H9 (cell line): ENCODE measurements around the gene RBSN. TPM values are rescaled to one million over a fixed set of nuclear protein-coding genes. Genes with fewer than 3 reads are reported as not detected.

Source experiments
- DNase-seq: peaks from one replicate; pipeline ENCODE4 v3.0.0-alpha.2; 2017
- H2AFZ ChIP-seq: one replicate; pipeline ENCODE4 v1.6.1; 2013; ENCODE audit warnings: mild to moderate bottlenecking, low read length, control low read depth, moderate library complexity
- H2AK5ac ChIP-seq: 2 replicates; pipeline ENCODE4 v1.6.1; 2013; ENCODE audit warnings: low read length, control low read depth, mixed read lengths; ENCODE audit not compliant: insufficient read length
- H2BK120ac ChIP-seq: one replicate; pipeline ENCODE4 v1.6.1; 2013; ENCODE audit warnings: low read depth, mild to moderate bottlenecking, low read length, control low read depth, inconsistent platforms; ENCODE audit not compliant: poor library complexity, severe bottlenecking
- H2BK12ac ChIP-seq: 2 replicates; pipeline ENCODE4 v1.6.1; 2013; ENCODE audit warnings: low read length, control low read depth, mixed read lengths, low read depth; ENCODE audit not compliant: insufficient read length
- H2BK15ac ChIP-seq: 2 replicates; pipeline ENCODE4 v1.6.1; 2013; ENCODE audit warnings: low read depth, low read length, control low read depth
- H2BK20ac ChIP-seq: one replicate; pipeline ENCODE4 v1.6.1; 2013; ENCODE audit warnings: low read depth, mild to moderate bottlenecking, low read length, control low read depth, inconsistent platforms; ENCODE audit not compliant: poor library complexity, severe bottlenecking
- H2BK5ac ChIP-seq: 2 replicates; pipeline ENCODE4 v1.6.1; 2013; ENCODE audit warnings: low read length, control low read depth, mixed read lengths; ENCODE audit not compliant: insufficient read length
- H3K14ac ChIP-seq: 2 replicates; pipeline ENCODE4 v1.6.1; 2013; ENCODE audit warnings: low read length, control low read depth; ENCODE audit not compliant: insufficient read depth
- H3K18ac ChIP-seq: 2 replicates; pipeline ENCODE4 v1.6.1; 2013; ENCODE audit warnings: low read depth, mild to moderate bottlenecking, mixed read lengths, low read length, control low read depth; ENCODE audit not compliant: insufficient read length
- H3K23ac ChIP-seq: 2 replicates; pipeline ENCODE4 v1.6.1; 2013; ENCODE audit warnings: low read length, control low read depth, mixed read lengths, low read depth; ENCODE audit not compliant: insufficient read length
- H3K23me2 ChIP-seq: 2 replicates; pipeline ENCODE4 v1.6.1; 2013; ENCODE audit warnings: low read depth, mild to moderate bottlenecking, mixed read lengths, low read length, control low read depth; ENCODE audit not compliant: insufficient read length, poor library complexity, severe bottlenecking
- H3K27ac ChIP-seq: 2 replicates; pipeline ENCODE4 v1.5.1; 2013; ENCODE audit warnings: low read length, control low read depth, mixed read lengths, low read depth; ENCODE audit not compliant: insufficient read length
- H3K27me3 ChIP-seq: 2 replicates; pipeline ENCODE4 v1.6.1; 2013; ENCODE audit warnings: low read length, control low read depth, inconsistent platforms; ENCODE audit not compliant: insufficient read depth
- H3K4ac ChIP-seq: 2 replicates; pipeline ENCODE4 v1.6.1; 2013; ENCODE audit warnings: low read depth, mild to moderate bottlenecking, control low read depth, inconsistent platforms, low read length, moderate library complexity
- H3K4me1 ChIP-seq: 2 replicates; pipeline ENCODE4 v1.6.1; 2013; ENCODE audit warnings: low read length, control low read depth, inconsistent platforms; ENCODE audit not compliant: insufficient read depth
- H3K4me2 ChIP-seq: 2 replicates; pipeline ENCODE4 v1.6.1; 2013; ENCODE audit warnings: low read length, control low read depth, mixed read lengths; ENCODE audit not compliant: insufficient read length, insufficient read depth
- H3K56ac ChIP-seq: 2 replicates; pipeline ENCODE4 v1.6.1; 2013; ENCODE audit warnings: low read depth, mild to moderate bottlenecking, mixed read lengths, low read length, control low read depth; ENCODE audit not compliant: insufficient read length
- H3K79me1 ChIP-seq: 2 replicates; pipeline ENCODE4 v1.6.1; 2013; ENCODE audit warnings: low read depth, mild to moderate bottlenecking, moderate library complexity, low read length, control low read depth, inconsistent platforms; ENCODE audit not compliant: insufficient read depth, poor library complexity, severe bottlenecking
- H3K79me2 ChIP-seq: 2 replicates; pipeline ENCODE4 v1.6.1; 2013; ENCODE audit warnings: low read length, control low read depth, inconsistent platforms; ENCODE audit not compliant: insufficient read depth
- H3K9ac ChIP-seq: 2 replicates; pipeline ENCODE4 v1.6.1; 2013; ENCODE audit warnings: low read length, control low read depth, mixed read lengths; ENCODE audit not compliant: insufficient read length; ENCODE audit errors: extremely low read depth
- H3K9me3 ChIP-seq: one replicate; pipeline ENCODE4 v1.6.1; 2013; ENCODE audit warnings: low read depth, low read length, inconsistent platforms; ENCODE audit not compliant: control insufficient read depth
- H3T11ph ChIP-seq: one replicate; pipeline ENCODE4 v1.6.1; 2013; ENCODE audit warnings: mild to moderate bottlenecking, low read length, control low read depth, inconsistent platforms
- H4K20me1 ChIP-seq: one replicate; pipeline ENCODE4 v1.6.1; 2013; ENCODE audit not compliant: control insufficient read depth, insufficient read length, insufficient read depth
- H4K5ac ChIP-seq: 2 replicates; pipeline ENCODE4 v1.6.1; 2013; ENCODE audit warnings: low read depth, mild to moderate bottlenecking, mixed read lengths, low read length, control low read depth; ENCODE audit not compliant: insufficient read length
- H4K8ac ChIP-seq: replicated peaks from 2 replicates; pipeline ENCODE4 v1.6.1; 2013; ENCODE audit warnings: low read length, control low read depth, mixed read lengths, low read depth; ENCODE audit not compliant: insufficient read length
- H4K91ac ChIP-seq: 2 replicates; pipeline ENCODE4 v1.6.1; 2013; ENCODE audit warnings: low read depth, mild to moderate bottlenecking, moderate library complexity, mixed read lengths, low read length, control low read depth; ENCODE audit not compliant: insufficient read length
- H3K27ac Mint-ChIP-seq, 3 experiments: 2 replicates in 2 of 3; 3 replicates in 1 of 3; pipeline ENCODE4 v1.8.0; 2020 to 2021; ENCODE audit warnings: mixed read lengths in 3 of 3, mild to moderate bottlenecking in 1 of 3, moderate library complexity in 1 of 3
- H3K27me3 Mint-ChIP-seq: 2 replicates; pipeline ENCODE4 v1.8.0; 2021; ENCODE audit warnings: low read depth, mild to moderate bottlenecking, moderate library complexity, mixed read lengths
- H3K36me3 Mint-ChIP-seq, 3 experiments: 2 replicates in 2 of 3; 3 replicates in 1 of 3; pipeline ENCODE4 v1.8.0; 2020 to 2021; ENCODE audit warnings: low read depth in 3 of 3, mixed read lengths in 3 of 3; ENCODE audit not compliant: insufficient read depth in 1 of 3
- H3K4me1 Mint-ChIP-seq, 2 experiments: 2 replicates each; pipeline ENCODE4 v1.8.0; 2020; ENCODE audit warnings: mixed read lengths in 2 of 2
- H3K4me3 Mint-ChIP-seq, 2 experiments: 2 replicates in 1 of 2; 3 replicates in 1 of 2; pipeline ENCODE4 v1.8.0; 2020 to 2021; ENCODE audit warnings: mild to moderate bottlenecking in 2 of 2, mixed read lengths in 2 of 2, moderate library complexity in 1 of 2
- H3K9me3 Mint-ChIP-seq, 2 experiments: 2 replicates in 1 of 2; 3 replicates in 1 of 2; pipeline ENCODE4 v1.8.0; 2020; ENCODE audit warnings: mild to moderate bottlenecking in 2 of 2, mixed read lengths in 2 of 2, moderate library complexity in 1 of 2
- WGBS: extraction: QIAGEN DNeasy Blood & Tissue Kit; methylation state at CpG from one replicate; pipeline ENCODE4 v1.1.7; 2013; ENCODE audit warnings: missing lambda C conversion rate, low lambda C conversion rate, mixed read lengths; ENCODE audit not compliant: insufficient read length; ENCODE audit errors: extremely low coverage; 5-methylcytosine and 5-hydroxymethylcytosine counted together
- total RNA-seq: library from RNA; stranded (reverse); gene quantifications from 2 replicates; pipeline ENCODE4 v1.2.1, GENCODE V29; 2021
- TF ChIP-seq, protein P1 (sequence below): fragments of 200-600 bp; sonication (generic); conservative IDR thresholded peaks from 3 replicates; pipeline ENCODE4 v1.8.0; 2021; ENCODE audit warnings: antibody characterized with exemption, mild to moderate bottlenecking

The RBSN gene
- total RNA-seq, 1 experiment from 2014 or later: 16.0 TPM

DNA sequence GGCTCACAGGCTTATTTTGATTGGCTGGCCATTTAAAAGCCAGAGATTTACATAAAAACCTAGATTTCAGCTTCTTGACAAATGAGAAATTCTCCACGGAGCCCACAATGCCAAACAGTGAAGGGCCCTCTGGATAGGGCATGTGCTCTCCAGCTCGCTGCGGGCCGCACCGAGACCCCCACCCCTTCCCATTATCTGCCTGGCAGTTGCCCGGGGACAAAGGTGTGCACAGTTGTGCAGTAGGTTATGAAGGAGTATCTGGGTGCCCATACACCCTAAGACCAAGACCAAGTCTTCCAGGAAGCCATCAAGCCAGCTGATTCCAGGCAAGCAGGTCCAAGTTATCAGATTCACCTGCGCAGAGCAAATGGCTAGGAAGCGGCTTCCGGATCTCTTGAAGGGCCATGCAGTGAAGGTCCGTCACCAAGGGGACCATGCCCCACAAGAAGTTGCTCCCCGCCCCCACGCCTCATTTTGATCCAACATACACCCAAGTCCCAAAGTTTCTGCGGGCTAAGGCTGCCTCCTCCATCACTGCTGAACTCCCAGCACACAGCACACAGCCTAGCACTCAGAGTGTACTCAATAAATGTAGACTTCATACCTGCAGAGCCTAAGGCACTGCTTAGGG, 35.2 kb downstream of the RBSN start:
- Histone ChIP-seq H3K23ac (no peak overlapping the region), H3K9ac (peak overlapping the region; percentile 73), H2BK120ac (no peak overlapping the region), H3K4me1 (peaks cover 6% of the 10 kb centered on the region; the same call in 1 of the 2 replicates), H4K8ac (no peak overlapping the region), H2BK20ac (no peak overlapping the region), H3K18ac (no peak overlapping the region), H4K5ac (no peak overlapping the region), H3K79me1 (peaks cover 5% of the 10 kb centered on the region), H2AFZ (no peak overlapping the region), H2BK5ac (no peak overlapping the region), H3T11ph (no peak overlapping the region), H3K56ac (no peak overlapping the region), H3K27ac (no peak overlapping the region), H4K20me1 (no peaks in the 10 kb centered on the region), H3K14ac (no peak overlapping the region), H3K27me3 (no peaks in the 10 kb centered on the region), H3K9me3 (no peaks in the 10 kb centered on the region), H2BK12ac (no peak overlapping the region), H4K91ac (no peak overlapping the region), H2BK15ac (no peak overlapping the region), H2AK5ac (no peak overlapping the region), H3K4ac (no peak overlapping the region), H3K23me2 (peaks cover 7% of the 10 kb centered on the region), H3K4me2 (peak overlapping the region; percentile 95), H3K79me2 (peaks cover 12% of the 10 kb centered on the region; the same call in 1 of the 2 replicates)
- peaks cover 3% of the 10 kb centered on the region; the same call in 1 of the 2 replicates for H3K27me3 Mint-ChIP-seq
- peaks cover 27 to 36% (median 32%) of the 10 kb centered on the region in 3 experiments for H3K36me3 Mint-ChIP-seq
- TF ChIP-seq, protein P1, sequence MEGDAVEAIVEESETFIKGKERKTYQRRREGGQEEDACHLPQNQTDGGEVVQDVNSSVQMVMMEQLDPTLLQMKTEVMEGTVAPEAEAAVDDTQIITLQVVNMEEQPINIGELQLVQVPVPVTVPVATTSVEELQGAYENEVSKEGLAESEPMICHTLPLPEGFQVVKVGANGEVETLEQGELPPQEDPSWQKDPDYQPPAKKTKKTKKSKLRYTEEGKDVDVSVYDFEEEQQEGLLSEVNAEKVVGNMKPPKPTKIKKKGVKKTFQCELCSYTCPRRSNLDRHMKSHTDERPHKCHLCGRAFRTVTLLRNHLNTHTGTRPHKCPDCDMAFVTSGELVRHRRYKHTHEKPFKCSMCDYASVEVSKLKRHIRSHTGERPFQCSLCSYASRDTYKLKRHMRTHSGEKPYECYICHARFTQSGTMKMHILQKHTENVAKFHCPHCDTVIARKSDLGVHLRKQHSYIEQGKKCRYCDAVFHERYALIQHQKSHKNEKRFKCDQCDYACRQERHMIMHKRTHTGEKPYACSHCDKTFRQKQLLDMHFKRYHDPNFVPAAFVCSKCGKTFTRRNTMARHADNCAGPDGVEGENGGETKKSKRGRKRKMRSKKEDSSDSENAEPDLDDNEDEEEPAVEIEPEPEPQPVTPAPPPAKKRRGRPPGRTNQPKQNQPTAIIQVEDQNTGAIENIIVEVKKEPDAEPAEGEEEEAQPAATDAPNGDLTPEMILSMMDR: no peak
- DNase-seq: no peak
- peak overlapping the region in 2 of 3 experiments; percentile 76 to 93; a peak in 2 of 7 replicates for H3K27ac Mint-ChIP-seq
- H3K9me3 Mint-ChIP-seq: peaks cover 0 to 3% of the 10 kb centered on the region in 2 experiments; a peak in 2 of 5 replicates
- WGBS: no CpG with 5 or more reads among the region's 13 CpGs
- H3K4me1 Mint-ChIP-seq: peaks cover 18% of the 10 kb centered on the region in 2 experiments
- H3K4me3 Mint-ChIP-seq: peak overlapping the region; percentile 97
